Osteocyte (in vitro differentiated cells): ENCODE data around the gene CANT1. TPM values are rescaled to one million over a fixed set of nuclear protein-coding genes. Genes with fewer than 3 reads are reported as not detected.

Experiments used
- DNase-seq: peaks from one replicate; pipeline ENCODE4 v3.0.0; 2021; ENCODE audit warnings: mixed read lengths; ENCODE audit not compliant: unreplicated experiment; ENCODE audit errors: extremely low spot score
- H3K27ac Mint-ChIP-seq: one replicate; pipeline ENCODE4 v1.8.0; 2021; ENCODE audit warnings: mild to moderate bottlenecking, mixed read lengths; ENCODE audit not compliant: unreplicated experiment
- H3K27me3 Mint-ChIP-seq: one replicate; pipeline ENCODE4 v1.8.0; 2021; ENCODE audit warnings: mixed read lengths; ENCODE audit not compliant: unreplicated experiment
- H3K36me3 Mint-ChIP-seq: one replicate; pipeline ENCODE4 v1.8.0; 2021; ENCODE audit warnings: mixed read lengths; ENCODE audit not compliant: unreplicated experiment
- H3K4me1 Mint-ChIP-seq: one replicate; pipeline ENCODE4 v1.8.0; 2021; ENCODE audit warnings: mixed read lengths; ENCODE audit not compliant: unreplicated experiment
- H3K4me3 Mint-ChIP-seq: one replicate; pipeline ENCODE4 v1.8.0; 2021; ENCODE audit warnings: mild to moderate bottlenecking, moderate library complexity, mixed read lengths; ENCODE audit not compliant: unreplicated experiment
- H3K9me3 Mint-ChIP-seq: one replicate; pipeline ENCODE4 v1.8.0; 2021; ENCODE audit warnings: mixed read lengths; ENCODE audit not compliant: unreplicated experiment
- total RNA-seq: library from RNA; stranded (reverse); gene quantifications from 2 replicates; pipeline ENCODE4 v1.2.1, GENCODE V29; 2021
- TF ChIP-seq, protein P1 (sequence below): fragments of 200-600 bp; sonication (generic); IDR thresholded peaks from 2 replicates; pipeline ENCODE4 v1.5.0; 2021; ENCODE audit warnings: antibody characterized with exemption, mild to moderate bottlenecking, moderate library complexity

Gene CANT1
- total RNA-seq, 1 donor from 2014 or later, result 62.3 TPM

DNA sequence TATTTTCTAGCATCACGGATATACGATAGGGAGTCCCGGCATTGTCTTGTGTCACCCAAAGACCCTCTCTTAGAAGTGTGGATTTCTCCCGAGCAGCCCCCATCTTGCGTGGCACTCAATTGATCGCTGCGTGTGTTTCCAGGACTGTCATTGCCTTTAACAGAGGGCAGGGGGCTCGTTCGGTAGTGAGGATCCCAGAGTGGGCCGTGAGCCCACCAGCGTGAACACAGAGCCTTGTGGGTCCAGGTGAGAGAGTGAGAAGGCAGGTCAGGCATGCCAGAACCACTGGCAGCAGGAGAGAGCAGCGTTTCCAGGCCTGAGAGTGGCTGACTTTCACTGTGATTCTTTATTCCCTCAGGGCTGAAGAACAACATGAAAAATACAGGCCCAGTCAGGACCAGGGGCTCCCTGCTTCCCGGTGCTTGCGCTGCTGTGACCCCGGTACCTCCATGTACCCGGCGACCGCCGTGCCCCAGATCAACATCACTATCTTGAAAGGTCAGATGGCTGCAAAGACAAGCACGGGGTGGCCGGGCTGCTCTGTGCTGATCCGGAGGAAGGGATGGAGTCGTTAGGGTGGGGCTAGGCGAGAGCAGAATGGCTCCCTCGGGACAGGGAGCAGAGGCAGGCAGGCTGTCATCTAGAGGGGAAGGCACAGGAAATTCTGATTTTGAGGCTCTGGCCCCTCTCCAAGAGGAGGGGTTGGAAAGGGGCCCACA, 36.8 kb upstream of the CANT1 start:
- H3K4me1 Mint-ChIP-seq, result peaks cover 32% of the 10 kb centered on the region
- no peaks in the 10 kb centered on the region for H3K9me3 Mint-ChIP-seq
- no peak overlapping the region for H3K4me3 Mint-ChIP-seq
- peaks cover 47% of the 10 kb centered on the region for H3K36me3 Mint-ChIP-seq
- no peak for DNase-seq
- H3K27me3 Mint-ChIP-seq, result peaks cover 6% of the 10 kb centered on the region
- TF ChIP-seq, protein P1, sequence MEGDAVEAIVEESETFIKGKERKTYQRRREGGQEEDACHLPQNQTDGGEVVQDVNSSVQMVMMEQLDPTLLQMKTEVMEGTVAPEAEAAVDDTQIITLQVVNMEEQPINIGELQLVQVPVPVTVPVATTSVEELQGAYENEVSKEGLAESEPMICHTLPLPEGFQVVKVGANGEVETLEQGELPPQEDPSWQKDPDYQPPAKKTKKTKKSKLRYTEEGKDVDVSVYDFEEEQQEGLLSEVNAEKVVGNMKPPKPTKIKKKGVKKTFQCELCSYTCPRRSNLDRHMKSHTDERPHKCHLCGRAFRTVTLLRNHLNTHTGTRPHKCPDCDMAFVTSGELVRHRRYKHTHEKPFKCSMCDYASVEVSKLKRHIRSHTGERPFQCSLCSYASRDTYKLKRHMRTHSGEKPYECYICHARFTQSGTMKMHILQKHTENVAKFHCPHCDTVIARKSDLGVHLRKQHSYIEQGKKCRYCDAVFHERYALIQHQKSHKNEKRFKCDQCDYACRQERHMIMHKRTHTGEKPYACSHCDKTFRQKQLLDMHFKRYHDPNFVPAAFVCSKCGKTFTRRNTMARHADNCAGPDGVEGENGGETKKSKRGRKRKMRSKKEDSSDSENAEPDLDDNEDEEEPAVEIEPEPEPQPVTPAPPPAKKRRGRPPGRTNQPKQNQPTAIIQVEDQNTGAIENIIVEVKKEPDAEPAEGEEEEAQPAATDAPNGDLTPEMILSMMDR, result no peak
- H3K27ac Mint-ChIP-seq, result no peak overlapping the region

DNA sequence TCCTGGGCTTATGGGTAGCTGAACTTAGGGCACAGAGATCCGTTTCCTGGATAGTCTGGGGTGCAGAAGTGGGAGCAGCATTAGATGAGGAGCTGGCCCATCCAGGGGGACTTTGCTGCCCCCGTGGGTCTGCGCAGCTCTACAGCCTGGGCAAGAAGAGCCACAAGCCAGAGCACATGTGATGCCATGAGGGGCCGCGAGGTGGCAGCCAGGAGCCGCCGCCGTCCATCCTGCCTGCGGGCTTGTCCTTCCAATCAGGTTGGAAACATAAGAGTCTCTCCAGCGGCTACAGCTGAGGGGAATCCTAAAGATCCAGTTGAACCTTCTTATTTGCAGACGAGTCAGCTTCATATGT, 36.3 kb upstream of the CANT1 start:
- DNase-seq, result peak; percentile 92
- H3K4me1 Mint-ChIP-seq, result peaks cover 35% of the 10 kb centered on the region
- no peaks in the 10 kb centered on the region for H3K9me3 Mint-ChIP-seq
- peaks cover 45% of the 10 kb centered on the region for H3K36me3 Mint-ChIP-seq
- no peak overlapping the region for H3K27ac Mint-ChIP-seq
- TF ChIP-seq, protein P1, result peak; percentile 95
- peaks cover 6% of the 10 kb centered on the region for H3K27me3 Mint-ChIP-seq
- no peak overlapping the region for H3K4me3 Mint-ChIP-seq

DNA sequence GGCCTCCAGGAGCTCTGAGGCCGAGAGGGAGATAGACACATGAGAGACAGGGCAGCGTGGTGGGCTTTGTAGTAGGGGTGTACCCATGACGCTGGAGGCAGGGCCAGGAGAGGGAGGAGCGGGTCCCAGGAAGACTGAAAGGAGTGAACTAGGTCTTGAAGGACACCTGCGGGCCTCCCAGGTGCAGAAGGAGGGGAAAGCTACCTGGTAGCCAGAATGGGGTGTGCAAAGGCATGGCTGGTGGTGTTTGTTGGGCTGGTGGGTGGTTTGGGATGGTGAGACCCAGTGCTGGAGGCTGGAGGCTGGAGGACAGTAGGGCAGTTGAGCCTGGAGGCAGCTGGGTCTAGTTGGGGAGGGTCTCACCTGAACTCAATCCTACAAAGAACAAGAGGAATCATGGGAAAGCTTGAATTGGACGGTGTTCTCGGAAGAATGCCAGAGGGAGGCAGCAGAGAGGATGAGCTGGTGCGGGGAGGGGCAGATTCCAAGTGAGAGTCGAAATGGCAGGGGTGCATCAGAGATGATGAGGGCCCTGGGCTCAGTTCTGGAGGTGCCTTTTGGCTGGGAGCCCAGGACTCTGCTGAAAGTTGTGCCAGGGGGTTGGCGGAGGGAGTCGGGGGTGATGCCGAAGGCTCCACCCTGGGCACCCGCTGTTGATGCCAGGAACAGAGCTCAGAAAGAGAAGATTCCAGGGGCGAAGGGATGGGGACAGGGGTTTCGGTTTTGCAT, 35.6 kb upstream of the CANT1 start:
- peaks cover 5% of the 10 kb centered on the region for H3K27me3 Mint-ChIP-seq
- peaks cover 43% of the 10 kb centered on the region for H3K36me3 Mint-ChIP-seq
- H3K27ac Mint-ChIP-seq, result no peak overlapping the region
- DNase-seq, result no peak
- no peak overlapping the region for H3K4me3 Mint-ChIP-seq
- H3K4me1 Mint-ChIP-seq, result peaks cover 37% of the 10 kb centered on the region
- no peaks in the 10 kb centered on the region for H3K9me3 Mint-ChIP-seq
- TF ChIP-seq, protein P1, result no peak

DNA sequence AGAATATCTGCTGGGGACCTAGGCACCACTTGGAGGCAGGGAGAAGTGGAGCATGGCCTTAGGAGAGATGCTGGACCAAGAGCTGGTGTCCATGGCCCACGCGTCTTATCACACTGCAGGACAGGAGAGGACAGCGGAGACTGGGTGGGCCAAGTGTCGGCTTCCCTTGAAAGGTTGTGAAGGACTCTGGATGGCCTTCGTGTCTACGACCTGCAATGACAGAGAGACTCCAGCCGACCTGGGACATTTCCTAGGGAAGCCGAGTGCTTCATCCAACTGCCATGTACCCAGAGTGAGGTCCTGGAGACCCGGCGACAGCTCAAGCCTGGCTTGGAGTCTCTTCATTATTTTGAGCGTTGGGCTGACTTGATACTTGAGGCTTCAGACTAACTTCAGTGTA, 34.9 kb upstream of the CANT1 start:
- Mint-ChIP-seq H3K27ac (no peak overlapping the region), H3K4me1 (peaks cover 39% of the 10 kb centered on the region), H3K36me3 (peaks cover 39% of the 10 kb centered on the region), H3K4me3 (no peak overlapping the region), H3K9me3 (no peaks in the 10 kb centered on the region), H3K27me3 (peaks cover 3% of the 10 kb centered on the region)
- TF ChIP-seq, protein P1, result no peak
- DNase-seq, result no peak

DNA sequence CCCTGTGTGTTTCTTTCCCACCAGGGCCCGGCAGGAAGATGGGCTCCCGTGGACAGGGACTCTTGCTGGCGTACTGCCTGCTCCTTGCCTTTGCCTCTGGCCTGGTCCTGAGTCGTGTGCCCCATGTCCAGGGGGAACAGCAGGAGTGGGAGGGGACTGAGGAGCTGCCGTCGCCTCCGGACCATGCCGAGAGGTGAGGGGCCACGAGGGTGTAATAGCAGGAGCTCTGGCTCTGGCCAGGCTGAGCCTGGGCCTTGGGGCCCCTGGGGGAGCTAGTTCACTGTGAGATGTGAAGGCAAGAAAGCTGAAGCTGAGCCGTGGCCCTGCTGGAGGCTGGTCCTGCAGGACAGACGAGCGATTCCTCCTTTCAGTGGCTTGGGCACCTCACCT, 34.4 kb upstream of the CANT1 start:
- DNase-seq, result no peak

More for the DNA sequence above, 34.4 kb upstream of the CANT1 start:
- TF ChIP-seq, protein P1, result no peak
- H3K27ac Mint-ChIP-seq, result no peak overlapping the region
- peaks cover 34% of the 10 kb centered on the region for H3K36me3 Mint-ChIP-seq
- H3K9me3 Mint-ChIP-seq, result no peaks in the 10 kb centered on the region
- no peak overlapping the region for H3K4me3 Mint-ChIP-seq
- H3K4me1 Mint-ChIP-seq, result peaks cover 39% of the 10 kb centered on the region
- peaks cover 3% of the 10 kb centered on the region for H3K27me3 Mint-ChIP-seq
